ENCODE data around the gene NT5C1B.

DNA sequence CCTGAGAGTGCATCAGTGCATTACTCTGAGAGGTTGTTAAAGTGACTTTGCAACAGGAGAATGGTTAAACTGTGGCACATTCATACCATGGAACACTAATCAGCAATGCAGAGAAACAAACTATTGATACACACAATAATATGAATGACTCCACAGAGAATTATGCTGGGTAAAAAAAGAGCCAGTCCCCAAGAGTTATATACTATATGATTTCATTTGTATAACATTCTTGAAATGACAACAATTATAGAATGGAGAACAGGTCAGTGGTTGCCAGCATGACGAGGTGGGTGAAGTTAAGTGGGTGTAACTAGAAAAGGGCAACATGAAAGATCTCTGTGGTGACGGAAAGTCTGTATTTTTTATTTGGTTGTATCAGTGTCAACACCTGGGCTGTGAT is 3.0 kb upstream of the NT5C1B start:
- no peak for TF ChIP-seq CTCF (IDR thresholded peaks at IDR 0.05)
- no peak for TF ChIP-seq POLR2A (IDR thresholded peaks at IDR 0.05)
